SK-N-SH (cell line): ENCODE results near the gene EOMES. TPM values are rescaled to one million over a fixed set of nuclear protein-coding genes. Genes with fewer than 3 reads are reported as not detected.
A peak's percentile ranks its signal among the peaks of the same experiment; 100 is the strongest.

ENCODE experiments used
- CTCF ChIA-PET: fragments of 300-600, 350-600 bp; formaldehyde crosslinking; extraction: SDS; loops from one replicate; lab custom pipeline; 2021; lab: Yijun Ruan, JAX
- POLR2A ChIA-PET: fragments of 350-600 bp; sonication (Branson Sonifier 250); formaldehyde crosslinking; extraction: SDS; loops from one replicate; lab custom pipeline; 2020; ENCODE audit warnings: antibody characterized with exemption, inconsistent platforms; lab: Yijun Ruan, JAX
- DNase-seq: peaks from one replicate; pipeline ENCODE4 v3.0.0; 2012
- H2AFZ ChIP-seq: fragments of 200-600 bp; sonication (generic); 2 replicates; pipeline ENCODE4 v1.8.1; 2016; ENCODE audit warnings: antibody characterized with exemption, mild to moderate bottlenecking, low read depth
- H3F3A ChIP-seq: fragments of 200-600 bp; sonication (generic); replicated peaks from 2 replicates; pipeline ENCODE3; 2016; ENCODE audit warnings: antibody characterized with exemption, mild to moderate bottlenecking; ENCODE audit not compliant: insufficient read depth
- H3K27ac ChIP-seq, 2 experiments: fragments of 200-500 bp in 1 of 2; fragments of 200-600 bp in 1 of 2; sonication (Bioruptor generic) in 1 of 2; sonication (generic), shearing (Covaris generic) in 1 of 2; 2 replicates each; pipeline versions ENCODE4 v1.5.1 to v1.6.1; 2014 to 2016; ENCODE audit warnings: low read depth in 2 of 2, inconsistent platforms in 1 of 2, low read length in 1 of 2, mild to moderate bottlenecking in 1 of 2, mixed read lengths in 1 of 2
- H3K27me3 ChIP-seq: fragments of 200-600 bp; sonication (generic), shearing (Covaris generic); 2 replicates; pipeline ENCODE4 v1.6.1; 2016; ENCODE audit warnings: mixed run types; ENCODE audit not compliant: insufficient read depth
- H3K36me3 ChIP-seq, 2 experiments: fragments of 200-500 bp in 1 of 2; fragments of 200-600 bp in 1 of 2; sonication (Bioruptor generic) in 1 of 2; sonication (generic) in 1 of 2; replicated peaks in 1 of 2; 2 replicates each; pipeline versions ENCODE3 to v1.5.1; 2014 to 2016; ENCODE audit warnings: low read length in 1 of 2, mild to moderate bottlenecking in 1 of 2; ENCODE audit not compliant: insufficient read depth in 2 of 2, control insufficient read depth in 1 of 2
- H3K4me1 ChIP-seq, 2 experiments: fragments of 200-500 bp in 1 of 2; fragments of 200-600 bp in 1 of 2; sonication (Bioruptor generic) in 1 of 2; sonication (generic), shearing (Covaris generic) in 1 of 2; 2 replicates each; pipeline versions ENCODE4 v1.5.1 to v1.6.1; 2014 to 2016; ENCODE audit warnings: low read depth in 1 of 2, low read length in 1 of 2, mixed run types in 1 of 2; ENCODE audit not compliant: insufficient read depth in 2 of 2, control insufficient read depth in 1 of 2
- H3K4me2 ChIP-seq: fragments of 200-600 bp; sonication (generic), shearing (Covaris generic); 2 replicates; pipeline ENCODE4 v1.6.1; 2017; ENCODE audit warnings: mixed run types
- H3K4me3 ChIP-seq, 2 experiments: fragments of 200-500 bp in 1 of 2; fragments of 200-600 bp in 1 of 2; sonication (Bioruptor generic) in 1 of 2; sonication (generic), shearing (Covaris generic) in 1 of 2; 2 replicates each; pipeline versions ENCODE4 v1.5.1 to v1.8.1; 2014 to 2016; ENCODE audit warnings: low read depth in 2 of 2, inconsistent platforms in 1 of 2, low read length in 1 of 2, mild to moderate bottlenecking in 1 of 2, mixed read lengths in 1 of 2, moderate library complexity in 1 of 2
- H3K79me2 ChIP-seq: fragments of 200-600 bp; sonication (generic); 2 replicates; pipeline ENCODE4 v1.8.1; 2017; ENCODE audit warnings: mild to moderate bottlenecking; ENCODE audit not compliant: insufficient read depth
- H3K9ac ChIP-seq: fragments of 200-600 bp; sonication (generic); 2 replicates; pipeline ENCODE4 v1.6.1; 2017; ENCODE audit warnings: mixed run types
- H3K9me2 ChIP-seq: fragments of 200-600 bp; sonication (generic); 2 replicates; pipeline ENCODE4 v1.6.1; 2017; ENCODE audit warnings: mixed run types
- H3K9me3 ChIP-seq: fragments of 200-600 bp; sonication (generic); 2 replicates; pipeline ENCODE4 v1.6.1; 2017; ENCODE audit warnings: mixed run types, mild to moderate bottlenecking, moderate library complexity
- H4K20me1 ChIP-seq: fragments of 200-600 bp; sonication (generic); 2 replicates; pipeline ENCODE4 v1.6.1; 2017; ENCODE audit warnings: mild to moderate bottlenecking, mixed run types; ENCODE audit not compliant: insufficient read depth
- FOSL2 ChIP-seq: IDR thresholded peaks from 2 replicates; pipeline ENCODE4 v1.4.0; 2012; ENCODE audit warnings: low read depth, mild to moderate bottlenecking, moderate library complexity, borderline replicate concordance
- FOXM1 ChIP-seq: IDR thresholded peaks from 2 replicates; pipeline ENCODE4 v1.4.0; 2012; ENCODE audit warnings: low read depth, mild to moderate bottlenecking
- GATA2 ChIP-seq: sonication (generic); formaldehyde crosslinking; IDR thresholded peaks from 2 replicates; pipeline ENCODE4 v1.5.0; 2020; ENCODE audit warnings: mild to moderate bottlenecking, missing genetic modification reagents
- NRF1 ChIP-seq: IDR thresholded peaks from 2 replicates; pipeline ENCODE4 v1.6.1; 2012; ENCODE audit warnings: low read depth, mild to moderate bottlenecking, low read length
- POLR2AphosphoS5 ChIP-seq: IDR thresholded peaks from 2 replicates; pipeline ENCODE4 v1.6.1; 2012; ENCODE audit warnings: low read depth, low read length
- RAD21 ChIP-seq: IDR thresholded peaks from 2 replicates; pipeline ENCODE4 v1.6.1; 2012; ENCODE audit warnings: mild to moderate bottlenecking, low read length
- RXRA ChIP-seq: IDR thresholded peaks from 2 replicates; pipeline ENCODE4 v1.4.0; 2012; ENCODE audit warnings: low read depth, mild to moderate bottlenecking, borderline replicate concordance
- SMC3 ChIP-seq: IDR thresholded peaks from 2 replicates; pipeline ENCODE4 v1.6.1; 2012; ENCODE audit warnings: low read depth, low read length, improper control_type of control experiment
- TCF12 ChIP-seq: IDR thresholded peaks from 2 replicates; pipeline ENCODE4 v1.4.0; 2012
- TEAD4 ChIP-seq: IDR thresholded peaks from 2 replicates; pipeline ENCODE4 v1.4.0; 2012; ENCODE audit warnings: mild to moderate bottlenecking, borderline replicate concordance; ENCODE audit not compliant: insufficient read depth
- WGBS: methylation state at CpG from one replicate; pipeline ENCODE4 v1.1.6; 2017; ENCODE audit warnings: low lambda C conversion rate; 5-methylcytosine and 5-hydroxymethylcytosine counted together
- polyA plus RNA-seq, 3 experiments: library from polyadenylated mRNA; depleted of rRNA; stranded (reverse); fragments of >200 nt; gene quantifications; 2 replicates each; pipeline ENCODE4 v1.2.3, GENCODE V29; 2012
- TF ChIP-seq, protein P1 (sequence below): fragments of 200-600 bp; sonication (generic); IDR thresholded peaks from 2 replicates; pipeline ENCODE4 v1.6.1; 2017; ENCODE audit warnings: antibody characterized with exemption, mild to moderate bottlenecking, moderate library complexity
- TF ChIP-seq, protein P2 (sequence below): IDR thresholded peaks from 2 replicates; pipeline ENCODE4 v1.6.1; 2012; ENCODE audit warnings: mild to moderate bottlenecking, low read depth, low read length, moderate library complexity
- TF ChIP-seq, protein P3 (sequence below): IDR thresholded peaks from 2 replicates; pipeline ENCODE4; 2012
- TF ChIP-seq, protein P4 (sequence below): fragments of 150-350 bp; IDR thresholded peaks from 2 replicates; pipeline ENCODE4 v1.6.1; 2016; ENCODE audit warnings: mild to moderate bottlenecking, low read depth, low read length

EOMES gene
- polyA plus RNA-seq, 1 of the 3 experiments (the other 2 are of a cell fraction): not detected

DNA sequence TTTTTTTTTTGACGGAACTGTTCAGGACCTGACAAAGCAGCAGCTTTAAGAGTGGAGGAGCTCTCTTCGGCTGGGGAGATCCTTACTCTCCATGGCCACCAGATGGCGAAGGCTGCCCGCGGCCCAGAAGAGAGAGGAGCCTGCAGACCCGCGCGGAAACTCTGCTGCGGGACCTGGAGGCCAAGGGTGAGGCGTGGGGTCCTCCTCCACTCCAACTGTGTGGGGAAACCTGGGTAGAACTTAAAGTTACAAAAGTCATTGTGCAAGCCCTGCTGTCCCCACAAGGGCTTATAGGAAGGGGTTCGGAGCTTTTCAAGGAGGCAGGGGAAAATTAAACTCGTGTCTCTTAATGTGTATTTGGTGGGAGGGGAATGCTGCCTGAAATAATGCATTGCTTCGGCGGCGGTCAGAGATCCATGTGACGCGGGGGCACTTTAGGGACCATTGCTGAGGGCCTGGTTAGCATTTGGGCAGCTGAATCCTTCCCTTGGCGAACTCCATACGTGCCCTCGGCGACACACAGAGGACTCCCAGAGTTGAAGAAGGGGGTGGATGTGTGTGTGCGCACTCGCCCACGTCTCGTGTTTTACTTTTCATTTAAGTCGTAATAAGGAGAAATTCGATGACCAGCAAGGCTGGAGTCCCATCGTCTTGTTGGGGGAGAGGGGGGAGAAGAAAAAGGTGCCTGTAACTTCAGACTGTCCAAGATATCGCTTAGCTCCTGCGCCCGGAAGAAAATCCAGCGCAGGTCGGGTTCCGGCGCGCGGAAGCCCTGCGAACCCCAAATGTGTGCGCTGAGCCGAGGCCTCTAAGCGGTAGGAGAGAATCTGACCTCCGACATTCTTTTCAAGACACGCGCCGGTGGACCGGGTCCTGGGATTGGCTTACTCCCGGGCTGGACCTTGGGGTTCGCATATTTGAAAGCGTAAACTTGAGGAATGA lies 9.7 kb downstream of the EOMES start:
- CTCF ChIA-PET: interaction anchor here (0.5 to 3.5 kb wide), 41 partner anchors 10 to 631 kb away, joined by 3 to 72 read pairs (median 5); partner anchors contain the start of gene EOMES
- Histone ChIP-seq H3K79me2 (no peaks in the 10 kb centered on the region), H3K27ac (no peak overlapping the region), H3K9me3 (no peaks in the 10 kb centered on the region), H3K27me3 (peaks cover 82% of the 10 kb centered on the region), H2AFZ (peak overlapping the region; percentile 98), H3K36me3 (no peaks in the 10 kb centered on the region)
- TF ChIP-seq, protein P1, sequence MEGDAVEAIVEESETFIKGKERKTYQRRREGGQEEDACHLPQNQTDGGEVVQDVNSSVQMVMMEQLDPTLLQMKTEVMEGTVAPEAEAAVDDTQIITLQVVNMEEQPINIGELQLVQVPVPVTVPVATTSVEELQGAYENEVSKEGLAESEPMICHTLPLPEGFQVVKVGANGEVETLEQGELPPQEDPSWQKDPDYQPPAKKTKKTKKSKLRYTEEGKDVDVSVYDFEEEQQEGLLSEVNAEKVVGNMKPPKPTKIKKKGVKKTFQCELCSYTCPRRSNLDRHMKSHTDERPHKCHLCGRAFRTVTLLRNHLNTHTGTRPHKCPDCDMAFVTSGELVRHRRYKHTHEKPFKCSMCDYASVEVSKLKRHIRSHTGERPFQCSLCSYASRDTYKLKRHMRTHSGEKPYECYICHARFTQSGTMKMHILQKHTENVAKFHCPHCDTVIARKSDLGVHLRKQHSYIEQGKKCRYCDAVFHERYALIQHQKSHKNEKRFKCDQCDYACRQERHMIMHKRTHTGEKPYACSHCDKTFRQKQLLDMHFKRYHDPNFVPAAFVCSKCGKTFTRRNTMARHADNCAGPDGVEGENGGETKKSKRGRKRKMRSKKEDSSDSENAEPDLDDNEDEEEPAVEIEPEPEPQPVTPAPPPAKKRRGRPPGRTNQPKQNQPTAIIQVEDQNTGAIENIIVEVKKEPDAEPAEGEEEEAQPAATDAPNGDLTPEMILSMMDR: peak; percentile 81
- TF ChIP-seq RAD21 (peak; percentile 84), SMC3 (peak; percentile 80)
- TF ChIP-seq, protein P2, sequence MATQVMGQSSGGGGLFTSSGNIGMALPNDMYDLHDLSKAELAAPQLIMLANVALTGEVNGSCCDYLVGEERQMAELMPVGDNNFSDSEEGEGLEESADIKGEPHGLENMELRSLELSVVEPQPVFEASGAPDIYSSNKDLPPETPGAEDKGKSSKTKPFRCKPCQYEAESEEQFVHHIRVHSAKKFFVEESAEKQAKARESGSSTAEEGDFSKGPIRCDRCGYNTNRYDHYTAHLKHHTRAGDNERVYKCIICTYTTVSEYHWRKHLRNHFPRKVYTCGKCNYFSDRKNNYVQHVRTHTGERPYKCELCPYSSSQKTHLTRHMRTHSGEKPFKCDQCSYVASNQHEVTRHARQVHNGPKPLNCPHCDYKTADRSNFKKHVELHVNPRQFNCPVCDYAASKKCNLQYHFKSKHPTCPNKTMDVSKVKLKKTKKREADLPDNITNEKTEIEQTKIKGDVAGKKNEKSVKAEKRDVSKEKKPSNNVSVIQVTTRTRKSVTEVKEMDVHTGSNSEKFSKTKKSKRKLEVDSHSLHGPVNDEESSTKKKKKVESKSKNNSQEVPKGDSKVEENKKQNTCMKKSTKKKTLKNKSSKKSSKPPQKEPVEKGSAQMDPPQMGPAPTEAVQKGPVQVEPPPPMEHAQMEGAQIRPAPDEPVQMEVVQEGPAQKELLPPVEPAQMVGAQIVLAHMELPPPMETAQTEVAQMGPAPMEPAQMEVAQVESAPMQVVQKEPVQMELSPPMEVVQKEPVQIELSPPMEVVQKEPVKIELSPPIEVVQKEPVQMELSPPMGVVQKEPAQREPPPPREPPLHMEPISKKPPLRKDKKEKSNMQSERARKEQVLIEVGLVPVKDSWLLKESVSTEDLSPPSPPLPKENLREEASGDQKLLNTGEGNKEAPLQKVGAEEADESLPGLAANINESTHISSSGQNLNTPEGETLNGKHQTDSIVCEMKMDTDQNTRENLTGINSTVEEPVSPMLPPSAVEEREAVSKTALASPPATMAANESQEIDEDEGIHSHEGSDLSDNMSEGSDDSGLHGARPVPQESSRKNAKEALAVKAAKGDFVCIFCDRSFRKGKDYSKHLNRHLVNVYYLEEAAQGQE: no peak
- TF ChIP-seq, all 33 proteins: peak for 3
- Histone ChIP-seq H3K4me3 (peak overlapping the region; percentile 51 to 66), H3K9me2 (no peaks in the 10 kb centered on the region), H3F3A (no peaks in the 10 kb centered on the region), H3K4me1 (peaks cover 0 to 24% of the 10 kb centered on the region in 2 experiments; a peak in 2 of 4 replicates), H4K20me1 (no peaks in the 10 kb centered on the region), H3K4me2 (peak overlapping the region; percentile 98), H3K9ac (no peak overlapping the region)
- 1% methylated on average over 40 of the region's 49 CpGs for WGBS
- DNase-seq: peak; percentile 86
- POLR2A ChIA-PET: interaction anchor here (0.6 kb wide), 1 partner anchor 1007 kb away, joined by 3 read pairs; no protein-coding TSS in a partner anchor

DNA sequence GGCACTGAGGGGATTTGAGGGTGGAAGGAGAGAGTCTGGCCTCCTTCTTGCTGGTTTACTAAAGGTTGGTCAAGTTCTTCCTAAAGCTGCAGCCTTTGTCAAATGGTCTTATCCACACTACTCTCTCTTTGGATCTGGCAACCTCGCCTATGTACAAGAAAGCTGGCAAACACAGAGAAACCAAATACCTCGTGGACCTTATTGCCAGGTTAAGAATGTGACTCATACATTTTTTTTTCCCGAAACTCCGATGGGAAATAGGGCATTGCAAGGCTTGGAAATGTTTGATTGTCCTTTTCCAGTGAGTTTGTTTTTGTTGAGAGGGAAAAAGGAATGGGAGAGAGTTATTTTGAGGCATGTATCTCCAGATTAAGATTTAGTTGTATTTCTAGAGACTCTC lies 13.9 kb downstream of the EOMES start:
- no peak for DNase-seq
- CTCF ChIA-PET: interaction anchor here (0.9 to 1.4 kb wide), 3 partner anchors 15 to 620 kb away, joined by 3 to 6 read pairs (median 3); no protein-coding TSS in a partner anchor
- no peaks in the 10 kb centered on the region for H4K20me1 ChIP-seq
- H3K9me2 ChIP-seq: no peaks in the 10 kb centered on the region
- WGBS: 3% methylated on average over 4 of the region's 4 CpGs
- no peak overlapping the region for H2AFZ ChIP-seq
- H3K4me3 ChIP-seq: no peak overlapping the region
- no peaks in the 10 kb centered on the region for H3K79me2 ChIP-seq
- H3K4me1 ChIP-seq: peaks cover 0 to 11% of the 10 kb centered on the region in 2 experiments; a peak in 2 of 4 replicates
- no peak overlapping the region for H3K4me2 ChIP-seq
- no peaks in the 10 kb centered on the region for H3F3A ChIP-seq
- no peaks in the 10 kb centered on the region for H3K9me3 ChIP-seq
- no peak overlapping the region for H3K9ac ChIP-seq
- no peaks in the 10 kb centered on the region for H3K36me3 ChIP-seq
- POLR2A ChIA-PET: no interaction called here
- peaks cover 44% of the 10 kb centered on the region for H3K27me3 ChIP-seq
- no peak overlapping the region for H3K27ac ChIP-seq
- TF ChIP-seq GATA2 (CRISPR knock-in tag) (no peak), TCF12 (no peak), TEAD4 (no peak), POLR2AphosphoS5 (no peak), NRF1 (no peak), FOSL2 (no peak), RXRA (no peak), FOXM1 (no peak), SMC3 (no peak)
- TF ChIP-seq, protein P3, sequence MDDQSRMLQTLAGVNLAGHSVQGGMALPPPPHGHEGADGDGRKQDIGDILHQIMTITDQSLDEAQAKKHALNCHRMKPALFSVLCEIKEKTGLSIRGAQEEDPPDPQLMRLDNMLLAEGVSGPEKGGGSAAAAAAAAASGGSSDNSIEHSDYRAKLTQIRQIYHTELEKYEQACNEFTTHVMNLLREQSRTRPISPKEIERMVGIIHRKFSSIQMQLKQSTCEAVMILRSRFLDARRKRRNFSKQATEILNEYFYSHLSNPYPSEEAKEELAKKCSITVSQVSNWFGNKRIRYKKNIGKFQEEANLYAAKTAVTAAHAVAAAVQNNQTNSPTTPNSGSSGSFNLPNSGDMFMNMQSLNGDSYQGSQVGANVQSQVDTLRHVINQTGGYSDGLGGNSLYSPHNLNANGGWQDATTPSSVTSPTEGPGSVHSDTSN: no peak
- TF ChIP-seq, protein P4, sequence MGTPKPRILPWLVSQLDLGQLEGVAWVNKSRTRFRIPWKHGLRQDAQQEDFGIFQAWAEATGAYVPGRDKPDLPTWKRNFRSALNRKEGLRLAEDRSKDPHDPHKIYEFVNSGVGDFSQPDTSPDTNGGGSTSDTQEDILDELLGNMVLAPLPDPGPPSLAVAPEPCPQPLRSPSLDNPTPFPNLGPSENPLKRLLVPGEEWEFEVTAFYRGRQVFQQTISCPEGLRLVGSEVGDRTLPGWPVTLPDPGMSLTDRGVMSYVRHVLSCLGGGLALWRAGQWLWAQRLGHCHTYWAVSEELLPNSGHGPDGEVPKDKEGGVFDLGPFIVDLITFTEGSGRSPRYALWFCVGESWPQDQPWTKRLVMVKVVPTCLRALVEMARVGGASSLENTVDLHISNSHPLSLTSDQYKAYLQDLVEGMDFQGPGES: no peak
